ENCODE data around the gene FBXL3. TPM values are rescaled to one million over a fixed set of nuclear protein-coding genes. Genes with fewer than 3 reads are reported as not detected.
"Not testable (repeated sequence)": the region's sequence is repeated elsewhere in the genome, so short reads cannot be mapped to it uniquely, and the experiment has no call there.

The FBXL3 gene
- polyA plus RNA-seq, 1 donor: 34.6 TPM

DNA sequence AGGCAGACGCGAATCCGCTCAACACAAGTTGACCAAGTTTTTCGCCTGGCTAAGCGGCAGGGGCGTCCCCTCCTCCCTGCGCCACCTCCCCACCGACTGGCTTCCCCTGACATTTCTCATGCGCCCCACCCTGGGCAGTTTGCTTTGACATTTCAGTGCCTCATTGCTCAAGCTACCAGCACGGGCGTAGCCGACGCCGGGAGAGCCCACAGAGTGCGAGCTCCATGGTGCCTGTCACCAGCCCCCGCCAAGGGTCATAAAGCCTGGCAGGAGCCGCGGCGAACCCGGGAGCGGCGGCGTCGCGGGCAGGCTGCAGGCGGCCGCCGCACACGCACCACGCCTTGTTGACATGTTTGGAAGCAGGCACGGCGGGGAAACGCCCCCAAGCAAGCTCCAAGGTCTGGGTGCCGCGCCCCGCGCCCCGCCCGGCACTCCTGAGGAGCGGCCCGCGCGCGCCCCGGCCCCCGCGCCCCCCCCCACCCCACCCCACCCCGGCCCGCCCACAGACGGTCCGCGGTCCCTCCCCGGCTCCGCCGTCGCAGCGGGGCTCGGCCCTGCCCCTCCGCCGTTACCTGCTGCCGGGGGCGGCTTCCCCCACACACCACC is 601 bp downstream of the FBXL3 start:
- DNase-seq: peak; percentile 69

DNA sequence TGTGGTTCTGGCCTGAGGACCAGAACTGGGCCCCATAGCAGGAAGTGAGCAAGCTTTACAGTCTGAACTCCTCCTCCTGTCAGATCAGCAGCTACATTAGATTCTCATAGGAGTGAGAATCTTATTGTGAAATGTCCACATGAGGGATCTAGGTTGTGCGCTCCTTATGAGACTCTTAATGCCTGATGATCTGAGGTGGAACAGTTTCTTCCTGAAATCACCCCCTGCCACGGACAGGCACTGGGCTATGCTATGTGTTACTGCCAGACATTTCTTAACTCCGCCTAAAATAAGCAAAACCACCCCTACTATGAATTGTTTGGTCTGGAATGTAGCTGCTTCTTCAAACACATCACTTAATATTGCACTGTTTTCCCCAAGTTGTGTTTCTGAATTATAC is 4.6 kb downstream of the FBXL3 start:
- no peak for DNase-seq

DNA sequence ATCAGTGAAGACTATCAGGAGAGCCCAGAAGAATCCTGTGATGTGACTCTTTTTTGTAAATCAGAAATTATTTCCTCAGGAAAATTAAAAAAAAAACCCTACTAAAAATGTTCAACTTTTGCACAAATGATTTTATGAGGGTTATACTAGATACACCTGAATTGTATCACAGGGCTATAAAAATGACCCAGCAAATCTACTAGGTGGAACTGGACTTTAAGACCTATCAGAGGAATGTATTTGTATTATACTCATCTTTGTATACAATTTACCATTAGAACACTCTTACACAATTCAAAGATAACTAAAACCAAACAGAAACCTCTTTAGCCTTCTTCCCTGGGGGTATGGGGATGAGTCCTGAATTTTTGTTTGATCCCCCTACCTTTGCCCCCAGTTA is 7.2 kb downstream of the FBXL3 start:
- no peak for DNase-seq

DNA sequence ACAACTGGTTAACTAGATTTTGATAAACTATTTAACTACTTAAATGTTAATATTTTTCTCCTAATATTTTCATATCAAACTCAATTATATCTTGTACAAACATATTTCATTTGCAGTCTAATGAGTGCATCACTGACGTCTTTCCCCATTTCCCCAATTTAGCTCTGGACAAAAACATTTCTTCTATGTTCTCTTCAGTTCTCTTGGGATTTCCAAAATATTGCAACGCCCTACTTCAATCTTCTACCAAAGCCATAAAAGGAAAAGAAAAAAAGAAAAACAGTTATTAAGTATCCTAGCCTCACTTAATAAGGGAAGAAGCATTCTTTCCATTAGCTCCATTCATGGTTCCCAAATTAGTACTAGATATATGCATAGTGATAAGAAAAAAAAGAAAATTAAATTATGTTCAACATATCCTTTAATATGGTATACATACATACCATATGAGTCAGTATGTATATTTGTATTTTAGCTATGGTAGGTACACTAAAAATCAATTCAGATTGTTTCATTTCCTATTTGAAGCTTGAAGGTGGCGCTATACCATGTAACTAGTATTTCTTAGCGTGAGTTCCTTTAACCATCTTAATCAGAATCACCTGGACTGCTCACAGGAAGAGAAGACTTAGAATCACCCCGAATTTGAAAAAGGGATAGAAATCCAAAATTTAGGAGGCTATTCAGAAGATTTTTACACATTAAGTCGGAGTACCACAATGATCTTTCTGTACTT is 9.9 kb downstream of the FBXL3 start:
- no peak for DNase-seq

DNA sequence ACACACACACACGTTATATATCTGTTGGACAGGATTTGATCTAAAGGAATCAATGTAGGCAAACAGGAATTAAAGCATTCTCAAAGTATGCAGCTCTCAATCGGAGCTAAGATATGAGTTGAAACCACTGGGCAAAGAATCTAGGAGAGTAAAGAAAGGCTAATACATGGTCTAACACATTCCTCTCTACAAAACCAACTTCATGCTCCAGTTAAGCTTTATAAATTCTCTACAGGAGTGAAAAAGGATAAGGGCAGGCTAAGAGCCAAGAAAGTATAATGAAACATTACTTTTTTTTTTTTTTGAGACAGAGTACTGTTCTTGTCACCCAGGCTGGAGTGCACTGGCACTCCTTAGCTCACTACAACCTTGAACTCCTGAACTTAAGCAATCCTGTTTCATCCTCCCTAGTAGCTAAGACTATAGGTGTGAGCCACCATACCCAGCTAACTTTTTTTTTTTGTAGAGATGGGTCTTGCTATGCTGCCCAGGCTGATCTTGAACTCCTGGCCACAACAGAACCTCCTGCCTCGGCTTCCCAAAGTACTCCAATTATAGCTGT is 10.6 kb downstream of the FBXL3 start:
- DNase-seq: no peak

DNA sequence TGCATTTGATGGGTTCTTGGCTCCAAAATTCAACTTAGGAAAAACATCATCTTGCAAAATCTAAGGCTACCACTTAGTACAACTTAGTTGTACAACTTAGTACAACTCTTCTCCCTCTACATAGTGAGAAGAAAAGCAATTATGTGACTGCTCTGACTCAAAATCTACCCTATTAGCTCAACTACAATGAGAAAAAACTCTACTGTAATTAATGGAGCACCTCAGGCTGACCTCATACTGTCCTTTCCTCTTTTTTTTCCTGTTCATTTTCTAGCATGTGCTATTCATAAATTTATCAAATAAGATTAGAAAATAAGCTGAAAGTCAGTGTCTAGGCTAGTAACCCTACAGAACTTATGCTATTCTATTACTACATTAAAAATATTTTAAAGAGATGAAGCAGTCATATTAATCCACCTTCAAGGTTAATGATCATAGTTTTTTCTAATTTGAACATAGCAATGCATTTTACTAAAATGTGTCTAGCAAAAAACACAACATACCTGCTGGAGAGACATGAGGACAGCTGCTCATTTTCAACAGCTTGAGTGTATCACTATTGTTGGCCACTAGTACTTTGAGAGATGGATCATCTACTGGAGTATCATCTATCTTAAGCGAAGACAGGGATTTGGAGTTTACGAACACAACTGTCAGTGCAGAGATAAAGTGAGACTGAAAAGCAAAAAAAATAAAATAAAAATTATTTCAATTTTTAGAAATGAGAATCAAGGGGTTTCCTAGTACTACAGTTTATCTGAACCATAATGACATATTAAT is 11.9 kb downstream of the FBXL3 start:
- no peak for DNase-seq

DNA sequence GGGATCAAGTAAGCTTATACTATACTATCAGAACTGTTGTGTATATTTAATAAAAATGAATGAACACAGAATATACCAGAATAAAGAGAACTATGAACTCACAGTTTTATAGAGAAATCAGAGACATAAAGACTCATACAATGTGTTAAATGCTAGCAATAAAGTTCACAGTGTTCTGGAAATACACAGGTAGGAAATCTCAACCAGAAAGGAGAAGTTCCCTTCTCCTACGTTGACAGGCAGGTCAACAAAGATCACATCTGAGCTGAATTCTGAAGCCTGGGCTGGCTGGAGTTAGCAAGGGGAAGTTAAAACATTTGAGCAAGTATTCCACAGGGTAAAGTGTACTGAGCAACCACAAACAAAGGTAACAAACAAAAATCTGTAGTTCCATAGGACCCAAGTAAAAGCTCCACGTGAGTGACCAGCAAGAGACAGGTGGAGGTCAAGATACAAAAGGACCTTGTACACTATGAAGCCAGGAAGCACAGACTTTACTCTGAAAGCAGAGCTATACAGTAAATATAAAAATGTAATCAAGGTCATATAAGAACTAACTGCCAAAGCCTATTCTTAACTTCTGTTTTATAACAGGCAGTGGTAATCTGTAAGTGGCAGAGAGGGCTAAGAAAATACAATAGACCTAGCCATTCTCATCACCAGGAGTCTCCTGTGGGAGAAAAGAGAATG is 13.0 kb downstream of the FBXL3 start:
- no peak for DNase-seq

DNA sequence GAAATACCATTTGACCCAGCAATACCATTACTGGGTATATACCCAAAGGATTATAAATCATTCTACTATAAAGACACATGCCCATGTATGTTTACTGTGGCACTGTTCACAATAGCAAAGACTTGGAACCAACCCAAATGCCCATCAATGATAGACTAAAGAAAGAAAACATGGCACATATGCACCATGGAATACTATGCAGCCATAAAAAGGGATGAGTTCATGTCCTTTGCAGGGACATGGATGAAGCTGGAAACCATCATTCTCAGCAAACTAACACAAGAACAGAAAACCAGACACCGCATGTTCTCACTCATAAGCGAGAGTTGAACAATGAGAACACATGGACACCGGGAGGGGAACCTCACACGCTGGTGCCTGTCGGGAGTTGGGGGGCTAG is 17.2 kb downstream of the FBXL3 start:
- DNase-seq: not testable (repeated sequence)

DNA sequence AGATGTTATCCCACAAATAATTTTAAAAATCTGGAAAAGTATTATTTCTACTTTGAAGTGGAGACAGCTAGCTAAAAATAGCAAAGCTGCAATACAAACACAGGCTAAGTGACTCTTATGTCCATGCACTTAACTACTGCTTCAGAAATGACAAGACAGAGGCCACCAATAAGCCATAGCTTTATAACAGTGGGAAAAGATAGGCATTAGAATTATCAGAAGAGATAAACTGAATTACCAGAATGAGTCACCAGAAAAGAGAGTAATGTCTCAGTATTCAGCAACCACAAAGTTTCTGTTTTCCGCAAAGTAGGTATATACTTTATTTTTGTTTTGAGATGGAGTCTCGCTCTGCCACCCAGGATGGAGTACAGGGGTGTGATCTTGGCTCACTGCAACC is 17.9 kb downstream of the FBXL3 start:
- no peak for DNase-seq

DNA sequence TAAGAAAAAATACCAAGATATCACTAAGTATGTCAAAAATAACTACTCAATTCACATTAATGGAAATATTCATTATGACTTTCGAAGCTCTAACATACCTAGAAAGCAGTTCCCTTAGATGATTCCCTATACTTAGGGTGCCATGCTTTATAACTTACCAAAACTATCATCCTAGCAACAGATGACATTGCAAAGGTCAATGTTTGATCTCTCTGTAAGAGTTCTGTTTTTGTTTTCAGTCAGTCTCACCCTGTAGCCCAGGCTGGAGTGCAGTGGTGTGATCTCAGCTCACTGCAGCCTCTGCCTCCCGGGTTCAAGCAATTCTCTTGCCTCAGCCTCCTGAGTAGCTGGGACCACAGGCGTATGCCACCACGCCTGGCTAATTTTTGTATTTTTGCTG is 18.6 kb downstream of the FBXL3 start:
- not testable (repeated sequence) for DNase-seq

DNA sequence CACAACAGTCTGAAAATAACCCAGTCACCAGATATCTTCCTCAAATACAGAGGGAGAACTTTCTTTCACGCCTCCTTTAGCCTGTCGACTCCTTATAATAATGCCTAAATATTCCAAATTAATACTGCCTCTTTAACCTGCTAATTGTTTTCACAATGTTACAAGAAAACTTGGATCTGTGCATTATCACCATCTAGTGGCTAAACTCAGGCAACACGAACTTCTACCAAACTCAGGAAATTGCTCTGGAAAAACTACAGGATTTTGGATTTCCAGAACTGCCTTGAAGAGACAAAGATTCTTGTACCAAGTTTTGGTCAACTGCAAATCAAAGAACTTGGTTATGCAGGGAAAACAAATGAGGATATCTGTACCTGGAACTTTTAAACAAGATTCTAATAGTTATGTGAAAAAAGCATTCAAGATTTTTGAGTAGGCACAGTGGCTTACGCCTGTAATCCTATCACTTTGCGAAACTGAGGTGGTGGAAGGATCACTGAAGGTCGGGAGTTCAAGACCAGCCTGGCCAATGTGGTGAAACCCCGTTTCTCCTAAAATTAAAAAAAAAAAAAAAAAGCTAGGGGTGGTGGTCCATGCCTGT is 24.3 kb downstream of the FBXL3 start:
- no peak for DNase-seq

DNA sequence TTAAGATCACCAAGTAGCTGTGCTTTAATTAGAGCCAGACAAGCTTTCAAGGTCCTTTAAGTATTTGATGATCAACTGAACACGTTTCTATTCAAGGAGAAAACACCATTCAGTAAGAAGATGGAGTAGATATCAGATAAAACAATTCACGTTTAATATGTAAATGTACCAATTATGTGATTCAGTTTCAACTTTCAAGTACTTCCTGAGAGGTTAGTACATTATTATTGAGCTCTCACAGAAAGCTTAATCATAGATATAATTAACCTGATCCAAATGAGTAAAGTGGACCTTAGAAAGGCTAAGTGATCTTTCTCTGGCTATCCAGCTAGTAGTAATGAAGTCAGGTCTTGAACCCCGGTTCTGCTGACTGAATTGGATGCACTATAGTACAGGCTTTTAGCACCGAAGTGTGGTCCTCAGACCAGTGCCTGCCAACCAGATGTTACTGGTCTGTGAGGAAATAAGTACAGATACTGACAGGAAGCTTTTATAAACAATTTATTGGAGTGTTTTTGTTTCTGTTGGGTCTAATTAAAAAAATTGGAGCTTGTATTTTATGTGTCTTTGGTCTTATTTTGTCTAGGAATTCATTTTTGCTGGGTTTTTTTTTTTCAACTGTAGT is 24.9 kb downstream of the FBXL3 start:
- no peak for DNase-seq

DNA sequence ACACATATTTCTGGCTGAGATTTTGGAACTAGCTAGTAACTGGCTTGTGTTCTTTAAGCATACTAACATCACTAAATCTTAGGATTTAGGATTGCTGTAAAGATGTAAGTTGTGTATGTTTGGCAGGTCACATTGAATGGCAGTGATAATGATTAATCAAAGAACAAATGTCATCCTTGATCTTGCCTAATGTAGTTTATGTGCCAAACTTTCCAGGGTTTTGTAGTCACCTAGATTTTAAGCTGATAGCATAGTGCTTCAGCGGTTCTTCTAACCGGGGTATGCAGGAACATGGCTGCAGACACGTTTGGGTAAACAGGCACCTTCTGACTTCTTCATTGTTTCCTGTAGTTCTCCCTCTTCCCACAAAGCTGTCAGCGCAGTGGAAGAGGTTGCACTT is 25.4 kb downstream of the FBXL3 start:
- no peak for DNase-seq

DNA sequence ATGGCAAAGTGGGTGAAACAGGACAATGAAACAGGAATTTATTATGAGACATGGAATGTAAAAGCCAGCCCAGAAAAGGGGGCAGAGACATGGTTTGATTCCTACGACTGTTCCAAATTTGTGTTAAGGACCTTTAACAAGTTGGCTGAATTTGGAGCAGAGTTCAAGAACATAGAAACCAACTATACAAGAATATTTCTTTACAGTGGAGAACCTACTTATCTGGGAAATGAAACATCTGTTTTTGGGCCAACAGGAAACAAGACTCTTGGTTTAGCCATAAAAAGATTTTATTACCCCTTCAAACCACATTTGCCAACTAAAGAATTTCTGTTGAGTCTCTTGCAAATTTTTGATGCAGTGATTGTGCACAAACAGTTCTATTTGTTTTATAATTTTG is 26.5 kb downstream of the FBXL3 start:
- no peak for DNase-seq

DNA sequence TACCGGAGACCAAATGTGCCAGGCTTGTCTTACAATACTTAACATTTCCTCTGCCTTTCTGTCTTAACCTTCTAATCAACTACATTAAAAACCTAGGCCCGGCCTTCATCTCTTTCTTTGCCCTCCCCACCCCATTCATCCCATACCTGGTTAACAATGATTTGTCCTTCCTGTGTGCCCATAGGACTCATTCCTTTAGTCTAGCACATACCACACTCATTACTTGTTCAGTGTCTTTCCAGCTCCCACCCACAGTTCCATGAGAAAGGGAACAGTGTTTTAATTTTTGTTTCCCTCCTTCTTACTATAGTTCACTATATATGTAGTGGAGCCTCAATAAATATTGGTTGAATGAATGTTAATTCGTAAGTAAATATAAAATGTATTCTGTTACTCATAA is 32.7 kb downstream of the FBXL3 start:
- no peak for DNase-seq

DNA sequence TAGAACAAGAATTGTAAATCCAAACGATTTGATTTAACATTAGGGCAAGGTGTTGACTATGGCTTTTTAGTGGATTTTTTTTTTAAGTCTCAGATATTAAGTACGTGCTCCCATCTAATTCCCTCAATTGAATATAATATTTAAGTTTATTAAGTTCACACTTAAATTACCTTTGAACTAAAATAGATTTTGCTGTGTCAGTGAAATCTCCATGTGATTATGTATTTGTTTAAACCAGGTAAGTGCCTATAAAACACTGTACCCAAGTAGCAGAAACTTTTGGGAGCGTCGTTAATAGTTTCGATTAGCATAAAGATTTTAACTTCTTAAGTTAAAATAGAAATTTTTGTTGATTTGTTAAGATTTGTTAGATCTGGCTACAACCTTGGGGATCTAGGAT is 33.5 kb downstream of the FBXL3 start:
- no peak for DNase-seq

DNA sequence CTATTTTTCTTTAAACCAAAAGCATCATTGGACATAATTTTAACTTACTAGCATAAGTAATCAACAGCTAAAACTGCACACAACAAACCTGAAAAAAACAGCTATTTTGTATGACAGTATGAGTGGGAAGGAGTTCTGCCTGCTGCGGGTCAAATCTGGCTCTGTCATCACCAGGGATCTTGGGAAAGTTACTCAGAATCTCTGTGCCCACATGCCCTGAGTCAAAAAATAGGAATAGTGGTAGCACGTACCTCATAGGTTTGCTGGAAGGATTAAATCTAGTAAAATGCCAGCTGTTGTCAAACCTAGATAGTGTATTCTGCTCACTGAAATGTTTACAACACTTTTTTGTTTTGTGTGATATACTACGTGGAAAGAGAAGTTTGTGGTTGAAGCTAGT is 33.9 kb downstream of the FBXL3 start:
- no peak for DNase-seq

DNA sequence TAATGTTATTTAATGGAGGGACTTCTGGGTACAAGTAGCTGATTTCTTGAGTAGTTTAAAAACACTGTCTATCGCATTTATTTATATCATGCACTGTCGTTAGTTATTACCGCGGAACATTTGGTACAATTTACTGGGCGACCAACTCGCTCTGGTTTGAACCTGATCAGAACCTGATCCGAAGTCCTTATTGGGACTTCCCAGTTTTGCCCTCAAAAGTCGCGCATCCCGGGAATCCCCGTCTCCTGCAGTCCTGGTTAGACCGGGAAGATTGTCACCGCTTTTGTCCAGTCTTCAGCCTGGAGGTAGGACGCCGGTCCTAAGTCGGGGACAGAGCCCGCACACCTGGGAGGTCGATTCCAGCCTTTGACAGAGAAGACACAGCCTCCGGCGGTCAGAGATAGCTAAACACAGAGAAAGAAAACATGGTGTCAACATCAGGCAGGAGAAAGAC is 34.4 kb downstream of the FBXL3 start:
- peak; percentile 42 for DNase-seq

DNA sequence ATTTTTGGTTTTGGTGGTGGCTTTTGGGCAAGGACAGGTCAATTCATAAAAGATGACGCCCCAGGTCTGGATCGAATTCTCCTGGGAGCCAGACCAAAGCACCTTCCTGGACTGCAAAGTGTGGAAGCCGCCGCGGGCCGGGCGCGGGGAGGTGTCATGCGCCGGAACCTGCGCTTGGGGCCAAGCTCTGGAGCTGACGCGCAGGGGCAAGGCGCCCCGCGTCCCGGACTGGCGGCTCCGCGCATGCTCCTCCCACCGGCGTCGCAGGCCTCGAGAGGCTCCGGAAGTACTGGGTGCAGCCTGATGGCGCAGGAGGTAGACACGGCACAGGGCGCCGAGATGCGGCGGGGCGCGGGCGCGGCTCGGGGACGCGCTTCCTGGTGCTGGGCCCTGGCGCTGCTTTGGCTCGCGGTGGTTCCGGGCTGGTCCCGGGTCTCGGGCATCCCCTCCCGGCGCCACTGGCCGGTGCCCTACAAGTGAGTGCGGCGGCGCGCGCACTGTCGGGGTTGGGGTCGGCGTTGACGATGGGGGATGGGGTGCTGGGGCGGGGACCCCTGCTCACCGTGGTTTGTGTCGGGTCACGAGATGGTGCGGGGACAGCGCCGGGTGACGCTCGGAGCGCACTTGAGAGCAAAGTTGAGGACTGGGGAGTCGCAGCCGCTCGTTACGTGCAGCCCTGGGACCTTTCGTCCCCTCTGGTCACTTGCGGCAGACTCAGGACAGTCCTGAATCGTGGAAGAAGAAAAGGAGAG is 35.0 kb downstream of the FBXL3 start, which contains the start of gene CLN5:
CLN5 (plus strand) TSS at position 286 of the 752 bp plus-strand sequence; CDS start at position 304, 18 bp downstream.
- peak; percentile 91 for DNase-seq

DNA sequence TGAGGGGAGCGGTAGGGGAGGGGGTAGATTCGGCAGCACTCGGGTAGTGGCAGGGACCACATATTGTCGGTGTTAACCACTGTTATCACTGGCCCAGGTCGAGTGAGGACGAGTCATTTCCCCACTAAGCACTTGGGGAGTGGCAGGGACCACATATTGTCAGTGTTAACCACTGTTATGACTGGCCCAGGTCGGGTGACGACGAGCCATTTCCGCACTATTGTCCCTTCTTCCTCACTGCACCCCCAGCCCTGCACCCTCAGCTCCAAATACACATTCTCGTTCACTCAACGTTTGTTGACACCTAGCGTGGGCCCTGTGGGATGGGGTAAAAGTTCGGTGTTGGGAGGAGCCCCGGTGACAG is 35.5 kb downstream of the FBXL3 start:
- DNase-seq: no peak

DNA sequence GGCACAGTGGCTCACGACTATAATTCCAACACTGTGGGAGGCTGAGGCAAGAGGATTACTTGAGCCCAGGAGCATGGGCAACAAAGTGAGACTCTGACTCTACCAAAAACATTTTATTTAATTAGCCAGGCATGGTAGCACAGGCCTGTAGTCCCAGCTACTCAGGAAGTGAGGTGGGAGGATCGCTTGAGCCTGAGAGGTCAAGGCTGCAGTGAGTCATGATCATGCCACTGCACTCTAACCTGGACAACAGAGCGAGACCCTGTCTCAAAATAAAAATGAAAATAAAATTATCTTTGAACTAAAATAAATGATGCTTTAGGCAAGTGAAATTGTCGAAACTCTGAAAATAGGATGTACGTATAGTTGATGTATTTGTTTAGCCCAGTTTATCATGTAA is 43.3 kb downstream of the FBXL3 start:
- no peak for DNase-seq
